Neural progenitor cell (in vitro differentiated cells): ENCODE measurements around the gene PRG2.

ENCODE experiments used
- EZH2 ChIP-seq: fragments of 200-600 bp; sonication (generic); IDR thresholded peaks from 2 replicates; pipeline ENCODE4 v1.6.1; 2017; ENCODE audit warnings: antibody characterized with exemption, mild to moderate bottlenecking, moderate library complexity
- EZH2phosphoT487 ChIP-seq: fragments of 200-600 bp; sonication (generic); IDR thresholded peaks from 2 replicates; pipeline ENCODE4 v1.6.1; 2017; ENCODE audit warnings: antibody characterized with exemption
- TF ChIP-seq, protein P1 (sequence below): fragments of 200-600 bp; sonication (generic); IDR thresholded peaks from 2 replicates; pipeline ENCODE4 v1.5.1; 2017; ENCODE audit warnings: antibody characterized with exemption, mild to moderate bottlenecking

DNA sequence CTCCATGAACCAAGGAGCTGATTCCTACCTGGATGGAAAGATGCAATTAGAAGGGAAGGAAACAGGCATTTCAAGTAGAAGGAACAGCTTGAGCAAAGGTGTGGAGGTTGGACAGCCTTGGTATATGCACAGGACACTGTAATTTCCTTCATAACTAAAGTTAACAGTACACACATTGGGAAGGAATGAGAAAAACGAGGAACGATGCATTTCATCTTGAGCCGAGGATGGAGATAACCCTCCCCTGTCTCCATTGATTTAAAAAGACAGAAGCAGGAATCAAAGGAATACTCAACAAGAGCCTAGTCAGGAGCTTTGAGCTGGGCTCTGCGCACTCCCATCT lies 2.3 kb upstream of the PRG2 start:
- TF ChIP-seq, protein P1, sequence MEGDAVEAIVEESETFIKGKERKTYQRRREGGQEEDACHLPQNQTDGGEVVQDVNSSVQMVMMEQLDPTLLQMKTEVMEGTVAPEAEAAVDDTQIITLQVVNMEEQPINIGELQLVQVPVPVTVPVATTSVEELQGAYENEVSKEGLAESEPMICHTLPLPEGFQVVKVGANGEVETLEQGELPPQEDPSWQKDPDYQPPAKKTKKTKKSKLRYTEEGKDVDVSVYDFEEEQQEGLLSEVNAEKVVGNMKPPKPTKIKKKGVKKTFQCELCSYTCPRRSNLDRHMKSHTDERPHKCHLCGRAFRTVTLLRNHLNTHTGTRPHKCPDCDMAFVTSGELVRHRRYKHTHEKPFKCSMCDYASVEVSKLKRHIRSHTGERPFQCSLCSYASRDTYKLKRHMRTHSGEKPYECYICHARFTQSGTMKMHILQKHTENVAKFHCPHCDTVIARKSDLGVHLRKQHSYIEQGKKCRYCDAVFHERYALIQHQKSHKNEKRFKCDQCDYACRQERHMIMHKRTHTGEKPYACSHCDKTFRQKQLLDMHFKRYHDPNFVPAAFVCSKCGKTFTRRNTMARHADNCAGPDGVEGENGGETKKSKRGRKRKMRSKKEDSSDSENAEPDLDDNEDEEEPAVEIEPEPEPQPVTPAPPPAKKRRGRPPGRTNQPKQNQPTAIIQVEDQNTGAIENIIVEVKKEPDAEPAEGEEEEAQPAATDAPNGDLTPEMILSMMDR: no peak
- TF ChIP-seq EZH2 (no peak), EZH2phosphoT487 (no peak)
